Endothelial cell of umbilical vein (primary cell): ENCODE results near the gene FOLR1. TPM values are rescaled to one million over a fixed set of nuclear protein-coding genes. Genes with fewer than 3 reads are reported as not detected.
A peak's percentile ranks its signal among the peaks of the same experiment; 100 is the strongest.
"Not testable (repeated sequence)": the region's sequence is repeated elsewhere in the genome, so short reads cannot be mapped to it uniquely, and the experiment has no call there.

Source experiments
- BruUV-seq: library from RNA; stranded (reverse); fragments of 400-500 nt; replicated peaks from 2 replicates; lab custom pipeline; 2021; lab: Mats Ljungman, UMichigan
- CTCF ChIA-PET: fragments of 300-600, 350-600 bp; sonication (Branson Sonifier 250); formaldehyde crosslinking; loops from one replicate; lab custom pipeline; 2021; ENCODE audit warnings: antibody characterized with exemption, inconsistent platforms; lab: Charles Lee
- POLR2A ChIA-PET: fragments of 300-600, 350-600 bp; sonication (Branson Sonifier 250); formaldehyde crosslinking; loops from one replicate; lab custom pipeline; 2021; ENCODE audit warnings: antibody characterized with exemption, inconsistent platforms; lab: Charles Lee
- DNase-seq: peaks from one replicate; pipeline ENCODE4 v3.0.0-alpha.2; 2011; ENCODE audit warnings: low read depth, low spot score
- FAIRE-seq: peaks from 2 replicates; lab custom pipeline; 2011; peaks lifted over from hg19 to GRCh38; lab: Jason Lieb, UNC
- H2AFZ ChIP-seq: 2 replicates; pipeline ENCODE4 v1.6.0; 2012; ENCODE audit warnings: low read depth, low read length, control low read depth, inconsistent platforms
- H3K27ac ChIP-seq: 2 replicates; pipeline ENCODE4 v1.5.1; 2011; ENCODE audit warnings: low read depth, mild to moderate bottlenecking, control low read depth, low read length, moderate library complexity; ENCODE audit not compliant: insufficient read depth
- H3K27me3 ChIP-seq, 2 experiments: 2 replicates each; pipeline versions ENCODE4 v1.6.0 to v1.6.1; 2011; ENCODE audit warnings: low read length in 2 of 2, mixed read lengths in 1 of 2; ENCODE audit not compliant: control insufficient read depth in 2 of 2, insufficient read depth in 2 of 2
- H3K36me3 ChIP-seq, 2 experiments: 2 replicates in 1 of 2; 3 replicates in 1 of 2; pipeline ENCODE4 v1.5.1; 2011; ENCODE audit warnings: low read length in 2 of 2, mild to moderate bottlenecking in 1 of 2, moderate library complexity in 1 of 2; ENCODE audit not compliant: control insufficient read depth in 2 of 2, insufficient read depth in 2 of 2; ENCODE audit errors: extremely low read depth in 1 of 2
- H3K4me1 ChIP-seq: 3 replicates; pipeline ENCODE4 v1.5.1; 2011; ENCODE audit warnings: mild to moderate bottlenecking, low read length; ENCODE audit not compliant: control insufficient read depth, insufficient read depth; ENCODE audit errors: extremely low read depth
- H3K4me2 ChIP-seq: 2 replicates; pipeline ENCODE4 v1.6.1; 2011; ENCODE audit warnings: low read length, control low read depth, mixed read lengths; ENCODE audit not compliant: insufficient read depth
- H3K4me3 ChIP-seq, 3 experiments: fragments of 200-600 bp in 1 of 3; sonication (generic), shearing (Covaris generic) in 1 of 3; replicated peaks in 1 of 3; 2 replicates each; pipeline ENCODE4 v1.5.1; 2011 to 2016; ENCODE audit warnings: control low read depth in 3 of 3, low read length in 3 of 3, mild to moderate bottlenecking in 2 of 3, inconsistent platforms in 1 of 3, low read depth in 1 of 3, moderate library complexity in 1 of 3; ENCODE audit not compliant: insufficient read depth in 1 of 3
- H3K79me2 ChIP-seq: 2 replicates; pipeline ENCODE4 v1.6.0; 2012; ENCODE audit warnings: low read length, inconsistent platforms; ENCODE audit not compliant: control insufficient read depth, insufficient read depth
- H3K9ac ChIP-seq: replicated peaks from 2 replicates; pipeline ENCODE3; 2011; ENCODE audit warnings: low read length, control low read depth; ENCODE audit not compliant: insufficient read depth; ENCODE audit errors: extremely low read depth
- H3K9me1 ChIP-seq: replicated peaks from 3 replicates; pipeline ENCODE4 v1.6.0; 2011; ENCODE audit warnings: mild to moderate bottlenecking, low read length; ENCODE audit not compliant: control insufficient read depth, insufficient read depth; ENCODE audit errors: extremely low read depth
- H3K9me3 ChIP-seq: replicated peaks from 2 replicates; pipeline ENCODE4 v1.5.1; 2012; ENCODE audit warnings: low read length, inconsistent platforms; ENCODE audit not compliant: control insufficient read depth, insufficient read depth
- H4K20me1 ChIP-seq: replicated peaks from 2 replicates; pipeline ENCODE3; 2011; ENCODE audit warnings: mild to moderate bottlenecking, low read length; ENCODE audit not compliant: control insufficient read depth, insufficient read depth; ENCODE audit errors: extremely low read depth
- CTCF ChIP-seq, 2 donors: IDR thresholded peaks; 1 replicate in 1 of 2; 2 replicates in 1 of 2; pipeline ENCODE4 v1.5.1; 2011; ENCODE audit warnings: low read length in 2 of 2, mild to moderate bottlenecking in 2 of 2, moderate library complexity in 2 of 2, control low read depth in 1 of 2, inconsistent platforms in 1 of 2, low read depth in 1 of 2; ENCODE audit not compliant: insufficient read depth in 1 of 2; ENCODE audit errors: extremely low read depth in 1 of 2
- EZH2 ChIP-seq: IDR thresholded peaks from 2 replicates; pipeline ENCODE4 v1.6.1; 2012; ENCODE audit warnings: borderline replicate concordance, low read depth, mild to moderate bottlenecking, moderate library complexity, low read length, inconsistent platforms; ENCODE audit not compliant: severe bottlenecking
- FOS ChIP-seq: IDR thresholded peaks from 2 replicates; pipeline ENCODE4 v1.6.1; 2011; ENCODE audit warnings: mild to moderate bottlenecking, low read length, moderate library complexity, borderline replicate concordance; ENCODE audit not compliant: insufficient read depth
- GATA2 ChIP-seq: IDR thresholded peaks from 2 replicates; pipeline ENCODE4 v1.7.0; 2011; ENCODE audit warnings: low read depth, mild to moderate bottlenecking, moderate library complexity, mixed read lengths, low read length; ENCODE audit not compliant: insufficient read length, insufficient read depth
- JUN ChIP-seq: IDR thresholded peaks from 2 replicates; pipeline ENCODE4 v1.6.1; 2011; ENCODE audit warnings: borderline replicate concordance, low read depth; ENCODE audit not compliant: insufficient read length, insufficient read depth
- MAX ChIP-seq: IDR thresholded peaks from 2 replicates; pipeline ENCODE4 v1.6.1; 2011; ENCODE audit not compliant: insufficient read depth, insufficient read length
- MYC ChIP-seq: IDR thresholded peaks from one replicate; pipeline ENCODE4 v1.6.1; 2011; ENCODE audit warnings: mild to moderate bottlenecking, low read depth, low read length
- POLR2A ChIP-seq: IDR thresholded peaks from 2 replicates; pipeline ENCODE4 v1.6.1; 2012; ENCODE audit warnings: low read depth, mild to moderate bottlenecking, control low read depth, low read length
- POLR2AphosphoS5 ChIP-seq: IDR thresholded peaks from 2 replicates; pipeline ENCODE4 v1.6.1; 2012; ENCODE audit warnings: low read depth, mild to moderate bottlenecking, control low read depth, low read length, moderate library complexity; ENCODE audit not compliant: insufficient read depth
- dilution Hi-C: fragments of 300-500 bp; cut with MboI; formaldehyde crosslinking; loops from one replicate; pipeline ENCODE4 v1.15.0; 2019; ENCODE audit warnings: low sequenced_read_pairs; ENCODE audit not compliant: extremely low pct_ligation_motif_present
- intact Hi-C: fragments of 100-400 bp; cut with micrococcal nuclease; formaldehyde crosslinking; loops from one replicate; pipeline ENCODE4 v1.10.0; 2022
- polyA plus RNA-seq, 4 experiments: library from polyadenylated mRNA; depleted of rRNA in 3 of 4; stranded (reverse) in 3 of 4; unstranded in 1 of 4; fragments of >200 nt; gene quantifications; 2 replicates each; pipeline versions ENCODE4 v1.2.1 to v1.2.3, GENCODE V29; 2011 to 2012; ENCODE audit warnings: missing spikeins in 1 of 4
- total RNA-seq: library from RNA; stranded (reverse); gene quantifications from 2 replicates; pipeline ENCODE4 v1.2.3, GENCODE V29; 2021

Gene FOLR1
- total and polyA plus RNA-seq, 2 donors (not counting 3 experiments of a cell fraction or from before 2014, with no cell fraction given) = not detected

GRCh38 chr11:72181553-72181958 is 10.4 kb upstream of the FOLR1 start:
- CTCF ChIA-PET = interaction anchor here (0.7 to 3.7 kb wide), 4 partner anchors 15 to 156 kb away, joined by 3 to 54 read pairs (median 11); no protein-coding TSS in a partner anchor

GRCh38 chr11:72188267-72188666 is 3.7 kb upstream of the FOLR1 start:
- no peak overlapping the region for H3K9ac ChIP-seq
- H4K20me1 ChIP-seq = no peaks in the 10 kb centered on the region
- no peaks in the 10 kb centered on the region for H3K79me2 ChIP-seq
- H2AFZ ChIP-seq = no peak overlapping the region
- BruUV-seq = no TSS peak
- DNase-seq (no peak), FAIRE-seq (no peak)
- ChIA-PET CTCF (interaction anchor here (1.0 to 1.4 kb wide), 7 partner anchors 9 to 283 kb away, joined by 3 to 5 read pairs (median 4); no protein-coding TSS in a partner anchor), POLR2A (no interaction called here)
- dilution Hi-C loops = no loop called here
- no peak overlapping the region for H3K27ac ChIP-seq
- no peaks in the 10 kb centered on the region for H3K36me3 ChIP-seq
- peaks cover 0 to 1% of the 10 kb centered on the region in 2 experiments for H3K27me3 ChIP-seq
- no peaks in the 10 kb centered on the region for H3K9me3 ChIP-seq
- TF ChIP-seq MYC (no peak), MAX (no peak), POLR2A (no peak), POLR2AphosphoS5 (no peak), CTCF (IDR thresholded peaks at IDR 0.05; ENCODE audit: extremely low read depth in 1 of 2, insufficient read depth in 1 of 2, low read depth in 1 of 2, low read length in 2 of 2) (no peak), FOS (no peak), GATA2 (no peak), JUN (no peak), EZH2 (no peak)
- H3K4me3 ChIP-seq = no peak overlapping the region
- H3K4me2 ChIP-seq = no peak overlapping the region
- intact Hi-C loops = no loop called here
- no peaks in the 10 kb centered on the region for H3K4me1 ChIP-seq
- no peaks in the 10 kb centered on the region for H3K9me1 ChIP-seq

More at GRCh38 chr11:72181553-72181958, 10.4 kb upstream of the FOLR1 start:
- H3K9me3 ChIP-seq, H3K36me3 ChIP-seq, H3K4me3 ChIP-seq, BruUV-seq, H3K27ac ChIP-seq, H3K79me2 ChIP-seq, H4K20me1 ChIP-seq, H3K4me1 ChIP-seq, H3K4me2 ChIP-seq, dilution Hi-C loops, H2AFZ ChIP-seq, DNase-seq, H3K9me1 ChIP-seq, H3K9ac ChIP-seq: not testable (repeated sequence)
- peak; percentile 15 for FAIRE-seq
- peak in 1 of 2 donors; percentile 12 for TF ChIP-seq CTCF (IDR thresholded peaks at IDR 0.05; ENCODE audit: extremely low read depth in 1 of 2, insufficient read depth in 1 of 2, low read depth in 1 of 2, low read length in 2 of 2)
- POLR2A ChIA-PET = interaction anchor here (0.6 kb wide), 1 partner anchor 207 kb away, joined by 3 read pairs; no protein-coding TSS in a partner anchor
- peaks cover 11 to 13% of the 10 kb centered on the region in 2 experiments for H3K27me3 ChIP-seq
- intact Hi-C loops = loop anchor here (1.0 kb wide), 1 partner anchor 38 kb away; no protein-coding TSS in a partner anchor
